Prostate gland (tissue), 2 donors: ENCODE measurements around the gene NAP1L4. TPM values are rescaled to one million over a fixed set of nuclear protein-coding genes. Genes with fewer than 3 reads are reported as not detected.
A peak's percentile ranks its signal among the peaks of the same experiment; 100 is the strongest.

Experiments used
- DNase-seq: peaks from one replicate; pipeline ENCODE4 v3.0.0-alpha.2; 2019; ENCODE audit warnings: low spot score
- H3K27ac ChIP-seq, 2 donors: fragments of 200-600 bp; sonication (generic); 2 replicates each; pipeline ENCODE4 v1.5.1; 2017 to 2019
- H3K27me3 ChIP-seq: fragments of 200-600 bp; sonication (generic); replicated peaks from 2 replicates; pipeline ENCODE4 v1.5.1; 2019; ENCODE audit not compliant: insufficient read depth
- H3K36me3 ChIP-seq, 2 donors: fragments of 200-600 bp; sonication (generic); 1 replicate in 1 of 2; 2 replicates in 1 of 2; pipeline versions ENCODE4 v1.5.1 to v1.8.1; 2017 to 2019
- H3K4me1 ChIP-seq: fragments of 200-600 bp; sonication (generic); replicated peaks from 2 replicates; pipeline ENCODE4 v1.5.1; 2019
- H3K4me3 ChIP-seq, 2 donors: fragments of 200-600 bp; sonication (generic); 2 replicates each; pipeline ENCODE4 v1.5.1; 2017 to 2019
- H3K9me3 ChIP-seq: fragments of 200-600 bp; sonication (generic); 2 replicates; pipeline ENCODE4 v1.5.1; 2017
- CTCF ChIP-seq, 4 experiments: fragments of 200-600 bp in 2 of 4; fragments of 450-650 bp in 2 of 4; sonication (generic) in 2 of 4; IDR thresholded peaks; 1 replicate in 3 of 4; 2 replicates in 1 of 4; pipeline ENCODE4 v1.5.1; 2016 to 2019; ENCODE audit warnings: antibody characterized with exemption in 4 of 4, mild to moderate bottlenecking in 2 of 4, moderate library complexity in 2 of 4
- POLR2A ChIP-seq: fragments of 450-650 bp; IDR thresholded peaks from one replicate; pipeline ENCODE4 v1.6.1; 2016; ENCODE audit warnings: antibody characterized with exemption, mild to moderate bottlenecking
- POLR2AphosphoS5 ChIP-seq: sonication (generic); formaldehyde crosslinking; IDR thresholded peaks from one replicate; pipeline ENCODE4 v1.6.1; 2017; ENCODE audit warnings: antibody characterized with exemption
- WGBS: methylation state at CpG from one replicate; pipeline ENCODE4 v1.1.5; 2018; 5-methylcytosine and 5-hydroxymethylcytosine counted together
- intact Hi-C: fragments of 100-400 bp; cut with DNase I; formaldehyde crosslinking; loops from one replicate; pipeline ENCODE4 v1.14.2; 2022
- total RNA-seq, 2 donors: library from RNA; depleted of rRNA; stranded (reverse); fragments of >200 nt; gene quantifications; one replicate each; pipeline ENCODE4 v1.1.0, GENCODE V29; 2016

NAP1L4 gene
- total RNA-seq, 2 donors from 2014 or later: 103 to 131 TPM

- no peaks in the 10 kb centered on the region for H3K36me3 ChIP-seq
- TF ChIP-seq CTCF (IDR thresholded peaks at IDR 0.05) (no peak), POLR2A (no peak), POLR2AphosphoS5 (no peak)
- H3K27ac ChIP-seq: peak overlapping the region; percentile 95 to 96
- H3K4me3 ChIP-seq: peak overlapping the region; percentile 94 to 96
- no peaks in the 10 kb centered on the region for H3K27me3 ChIP-seq
- intact Hi-C loops: no loop called here
- H3K4me1 ChIP-seq: peaks cover 13% of the 10 kb centered on the region
- WGBS: 3% methylated on average over 17 of the region's 17 CpGs
- no peaks in the 10 kb centered on the region for H3K9me3 ChIP-seq
- no peak for DNase-seq
Observed at GRCh38 chr11:2990617-2991451, 1.3 kb downstream of the NAP1L4 start.

GRCh38 chr11:2989551-2989950 is 2.6 kb downstream of the NAP1L4 start:
- Histone ChIP-seq H3K36me3 (no peaks in the 10 kb centered on the region), H3K27ac (peak overlapping the region in 1 of 2 donors; percentile 42), H3K9me3 (no peaks in the 10 kb centered on the region), H3K27me3 (no peaks in the 10 kb centered on the region), H3K4me1 (peaks cover 13% of the 10 kb centered on the region), H3K4me3 (no peak overlapping the region)
- 27% methylated on average over 3 of the region's 3 CpGs for WGBS
- intact Hi-C loops: no loop called here
- no peak for DNase-seq
- TF ChIP-seq CTCF (IDR thresholded peaks at IDR 0.05): no peak

- H3K4me1 ChIP-seq: peaks cover 13% of the 10 kb centered on the region
- TF ChIP-seq POLR2AphosphoS5 (no peak), CTCF (IDR thresholded peaks at IDR 0.05) (no peak)
- H3K4me3 ChIP-seq: peak overlapping the region in 1 of 2 donors; percentile 2
- H3K36me3 ChIP-seq: no peaks in the 10 kb centered on the region
- H3K27me3 ChIP-seq: no peaks in the 10 kb centered on the region
- intact Hi-C loops: no loop called here
- no peaks in the 10 kb centered on the region for H3K9me3 ChIP-seq
- peak overlapping the region; percentile 10 to 42 for H3K27ac ChIP-seq
- no peak for DNase-seq
- 18% methylated on average over 4 of the region's 4 CpGs for WGBS
Observed at GRCh38 chr11:2989006-2989405, 3.1 kb downstream of the NAP1L4 start.

GRCh38 chr11:2987881-2988861 is 4.0 kb downstream of the NAP1L4 start:
- Histone ChIP-seq H3K4me1 (peaks cover 16% of the 10 kb centered on the region), H3K27ac (peak overlapping the region; percentile 24 to 42), H3K4me3 (peak overlapping the region in 1 of 2 donors; percentile 2), H3K9me3 (no peaks in the 10 kb centered on the region), H3K27me3 (no peaks in the 10 kb centered on the region), H3K36me3 (no peaks in the 10 kb centered on the region)
- TF ChIP-seq POLR2AphosphoS5: no peak
- no peak for TF ChIP-seq CTCF (IDR thresholded peaks at IDR 0.05)
- TF ChIP-seq POLR2A: no peak
- intact Hi-C loops: no loop called here
- DNase-seq: no peak
- WGBS: 33% methylated on average over 11 of the region's 11 CpGs
